K562 (cell line): ENCODE measurements around the gene TEX14. TPM values are rescaled to one million over a fixed set of nuclear protein-coding genes. Genes with fewer than 3 reads are reported as not detected.

Experiments
- ATAC-seq: fragments of 200-7000 bp; cut with Tn5 transposase; 3 replicates; pipeline ENCODE4 v1.9.1; 2020; ENCODE audit warnings: moderate library complexity
- BruUV-seq: library from RNA; stranded (reverse); fragments of 400-500 nt; replicated peaks from 2 replicates; lab custom pipeline; 2021; lab: Mats Ljungman, UMichigan
- CTCF ChIA-PET: fragments of 300-600 bp; formaldehyde crosslinking; extraction: SDS; loops from one replicate; lab custom pipeline; 2021; ENCODE audit warnings: low intra/inter-chr PET ratio; lab: Yijun Ruan, JAX
- POLR2A ChIA-PET: fragments of 300-600, 350-650 bp; sonication (Branson Sonifier 250); formaldehyde crosslinking; extraction: SDS; loops from one replicate; lab custom pipeline; 2021; ENCODE audit warnings: antibody characterized with exemption, inconsistent platforms; lab: Yijun Ruan, JAX
- DNase-seq, 4 experiments: peaks; one replicate each; pipeline versions ENCODE4 v3.0.0 to v3.0.0-alpha.2; 2011 to 2018; ENCODE audit warnings: low spot score in 3 of 4, mixed read lengths in 3 of 4; ENCODE audit errors: extremely low read depth in 1 of 4
- FAIRE-seq: peaks from 2 replicates; lab custom pipeline; 2011; peaks lifted over from hg19 to GRCh38; lab: Jason Lieb, UNC
- H2AFZ ChIP-seq: 2 replicates; pipeline ENCODE4 v1.6.0; 2011; ENCODE audit warnings: low read depth, low read length, control low read depth, inconsistent platforms
- H3K27ac ChIP-seq: fragments of 200-600 bp; 3 replicates; pipeline ENCODE4 v1.8.0; 2011; ENCODE audit warnings: low read depth, mild to moderate bottlenecking, control low read depth, inconsistent platforms, low read length, moderate library complexity, mixed read lengths; ENCODE audit errors: extremely low read depth
- H3K27me3 ChIP-seq, 2 experiments: fragments of 300-600 bp in 1 of 2; 2 replicates in 1 of 2; 3 replicates in 1 of 2; pipeline versions ENCODE4 v1.6.0 to v1.8.0; 2011; ENCODE audit warnings: inconsistent platforms in 2 of 2, low read length in 2 of 2, mild to moderate bottlenecking in 1 of 2, mixed read lengths in 1 of 2, moderate library complexity in 1 of 2; ENCODE audit not compliant: control insufficient read depth in 2 of 2, insufficient read depth in 2 of 2
- H3K36me3 ChIP-seq: fragments of 300-600 bp; 3 replicates; pipeline ENCODE4 v1.8.0; 2011; ENCODE audit warnings: mild to moderate bottlenecking, low read length, inconsistent platforms; ENCODE audit not compliant: control insufficient read depth, insufficient read depth
- H3K4me1 ChIP-seq, 2 experiments: fragments of 200-600 bp in 1 of 2; replicated peaks in 1 of 2; 2 replicates in 1 of 2; 3 replicates in 1 of 2; pipeline versions ENCODE4 v1.5.1 to v1.8.0; 2011; ENCODE audit warnings: inconsistent platforms in 2 of 2, low read length in 2 of 2, mild to moderate bottlenecking in 1 of 2, mixed read lengths in 1 of 2, moderate library complexity in 1 of 2; ENCODE audit not compliant: control insufficient read depth in 2 of 2, insufficient read depth in 2 of 2
- H3K4me2 ChIP-seq: 2 replicates; pipeline ENCODE4 v1.6.1; 2011; ENCODE audit warnings: low read length, control low read depth, inconsistent platforms, mixed read lengths; ENCODE audit not compliant: insufficient read depth
- H3K4me3 ChIP-seq: fragments of 200-600 bp; sonication (generic), shearing (Covaris generic); 2 replicates; pipeline ENCODE4 v1.5.1; 2016; ENCODE audit warnings: control low read depth, inconsistent platforms
- H3K79me2 ChIP-seq: fragments of 200-600 bp; 3 replicates; pipeline ENCODE4 v1.8.0; 2011; ENCODE audit warnings: low read length, inconsistent platforms; ENCODE audit not compliant: control insufficient read depth, insufficient read depth
- H3K9ac ChIP-seq, 2 experiments: 2 replicates each; pipeline versions ENCODE4 v1.6.0 to v1.6.1; 2011; ENCODE audit warnings: low read depth in 2 of 2, low read length in 2 of 2, control low read depth in 1 of 2, inconsistent platforms in 1 of 2, mild to moderate bottlenecking in 1 of 2, mixed read lengths in 1 of 2; ENCODE audit not compliant: insufficient read depth in 1 of 2
- H3K9me1 ChIP-seq: one replicate; pipeline ENCODE4 v1.6.0; 2011; ENCODE audit warnings: inconsistent platforms, mild to moderate bottlenecking, low read length, moderate library complexity; ENCODE audit not compliant: control insufficient read depth, insufficient read depth
- H3K9me3 ChIP-seq: replicated peaks from 2 replicates; pipeline ENCODE4 v1.5.1; 2011; ENCODE audit warnings: low read depth, low read length, inconsistent platforms; ENCODE audit not compliant: control insufficient read depth, insufficient read depth
- H4K20me1 ChIP-seq: replicated peaks from 2 replicates; pipeline ENCODE4 v1.6.1; 2011; ENCODE audit warnings: low read length, inconsistent platforms, mixed read lengths; ENCODE audit not compliant: control insufficient read depth, insufficient read depth
- CXXC5 ChIP-seq: fragments of 250-450 bp; sonication (Bioruptor Pico); IDR thresholded peaks from 2 replicates; pipeline ENCODE4 v1.8.0; 2022; ENCODE audit warnings: inconsistent platforms, mild to moderate bottlenecking, moderate library complexity
- MAZ ChIP-seq, 2 experiments: fragments of 450-650 bp in 1 of 2; sonication (generic) in 1 of 2; formaldehyde crosslinking; IDR thresholded peaks in 1 of 2; conservative IDR thresholded peaks in 1 of 2; 2 replicates each; pipeline versions ENCODE4 v1.4.0 to v1.5.0; 2020; ENCODE audit warnings: mild to moderate bottlenecking in 1 of 2, missing genetic modification reagents in 1 of 2
- REST ChIP-seq, 2 experiments: fragments of 450-650 bp; formaldehyde crosslinking in 1 of 2; IDR thresholded peaks; 2 replicates each; pipeline versions ENCODE4 v1.4.0 to v1.6.1; 2014 to 2020; ENCODE audit warnings: mild to moderate bottlenecking in 2 of 2, borderline replicate concordance in 1 of 2, low read depth in 1 of 2
- SIN3B ChIP-seq: fragments of 450-650 bp; IDR thresholded peaks from 2 replicates; pipeline ENCODE4 v1.6.1; 2017; ENCODE audit warnings: low read depth, mild to moderate bottlenecking, moderate library complexity
- SMAD4 ChIP-seq: fragments of 250-450 bp; sonication (Bioruptor Pico); conservative IDR thresholded peaks from 2 replicates; pipeline ENCODE4 v1.8.0; 2021; ENCODE audit warnings: inconsistent platforms, mild to moderate bottlenecking, moderate library complexity
- TARDBP ChIP-seq: fragments of 450-650 bp; IDR thresholded peaks from 2 replicates; pipeline ENCODE4 v1.6.1; 2016
- TFAP4 ChIP-seq: sonication (generic); formaldehyde crosslinking; IDR thresholded peaks from 2 replicates; pipeline ENCODE4 v1.8.0; 2022; ENCODE audit warnings: missing genetic modification reagents, mild to moderate bottlenecking, moderate library complexity, borderline replicate concordance
- VEZF1 ChIP-seq: fragments of 200-800 bp; sonication (Bioruptor generic); IDR thresholded peaks from 2 replicates; pipeline ENCODE4 v1.6.1; 2017; ENCODE audit warnings: missing genetic modification characterization, missing compliant biosample characterization
- WGBS: fragments of 100-300 bp; shearing (Covaris generic); methylation state at CpG from one replicate; pipeline ENCODE4 v1.1.6; 2016; ENCODE audit warnings: low coverage, mixed read lengths; ENCODE audit not compliant: insufficient coverage; ENCODE audit errors: missing lambda C conversion rate; 5-methylcytosine and 5-hydroxymethylcytosine counted together
- in situ Hi-C: fragments of 300-500 bp; cut with MboI; formaldehyde crosslinking; loops from 4 replicates; pipeline ENCODE4 v1.15.0; 2018; ENCODE audit warnings: inconsistent platforms, mixed read lengths
- intact Hi-C: fragments of 100-400 bp; cut with micrococcal nuclease; formaldehyde crosslinking; loops from 2 replicates; pipeline ENCODE4 v1.14.2; 2022
- polyA plus RNA-seq, 8 experiments: library from polyadenylated mRNA; depleted of rRNA in 4 of 8; stranded (reverse) in 5 of 8; unstranded in 3 of 8; fragments of >200 nt; fragmentation: Nextera tagmentation in 2 of 8; fragmentation: Illumina TruSeq in 1 of 8; extraction: Ambion mirVana in 2 of 8; extraction: Trizol in 1 of 8; gene quantifications; 2 replicates each; pipeline versions ENCODE4 v1.2.1 to v1.2.3, GENCODE V29; 2011 to 2014; ENCODE audit warnings: inconsistent platforms in 1 of 8, missing spikeins in 1 of 8
- total RNA-seq, 7 experiments: library from RNA; depleted of rRNA in 6 of 7; stranded (reverse); fragments of >200 nt in 6 of 7; fragmentation: Illumina TruSeq in 2 of 7; extraction: Trizol in 2 of 7; gene quantifications; 2 replicates each; pipeline versions ENCODE4 v1.2.1 to v1.2.3, GENCODE V29; 2011 to 2021; ENCODE audit warnings: low replicate concordance in 1 of 7

Gene TEX14
- total and polyA plus RNA-seq, 9 of the 15 experiments (the other 6 are each of a cell fraction or from before 2014, with no cell fraction given): 0.05 to 0.12 (median 0.09) TPM; not detected in 1

- Histone ChIP-seq H4K20me1 (peaks cover 4% of the 10 kb centered on the region), H3K9me3 (no peaks in the 10 kb centered on the region), H3K4me1 (peaks cover 7 to 10% of the 10 kb centered on the region in 2 experiments; a peak in 4 of 5 replicates), H3K79me2 (no peaks in the 10 kb centered on the region), H3K4me3 (peak overlapping the region; percentile 33), H3K27ac (no peak overlapping the region), H3K9ac (peak overlapping the region in 1 of 2 experiments; percentile 84; a peak in 2 of 4 replicates), H3K27me3 (peaks cover 2 to 7% of the 10 kb centered on the region in 2 experiments; a peak in 4 of 5 replicates), H3K9me1 (no peaks in the 10 kb centered on the region), H3K36me3 (no peaks in the 10 kb centered on the region), H3K4me2 (peak overlapping the region; percentile 69), H2AFZ (peak overlapping the region; percentile 55)
- ATAC-seq: peak; percentile 97
- peak; percentile 77 to 96 (median 92) for DNase-seq
- 14% methylated on average over 40 of the region's 82 CpGs for WGBS
- CTCF ChIA-PET: no interaction called here
- no peak for FAIRE-seq
- in situ Hi-C loops (no loop called here), intact Hi-C loops (no loop called here)
- POLR2A ChIA-PET: interaction anchor here (0.6 to 3.0 kb wide), 9 partner anchors 14 to 327 kb away, joined by 3 to 24 read pairs (median 4); partner anchors contain the start of gene RAD51C
- BruUV-seq: no TSS peak
- TF ChIP-seq CXXC5 (CRISPR knock-in tag) (peak; percentile 82), TARDBP (no peak), SMAD4 (peak; percentile 53; the same call in 1 of the 2 replicates), VEZF1 (peak; percentile 75), MAZ (CRISPR knock-in tag; conservative IDR thresholded peaks at IDR 0.05 in 1 of 2, IDR thresholded peaks at IDR 0.05 in 1 of 2) (peak; percentile 60 to 86; a peak in 3 of 4 replicates), SIN3B (0 out of 2 replicates have a peak, but pooled peaks have one; percentile 23), REST (IDR thresholded peaks at IDR 0.05; ENCODE audit: borderline replicate concordance) (peak; percentile 67), REST (CRISPR knock-in tag; IDR thresholded peaks at IDR 0.05; ENCODE audit: low read depth) (no peak), TFAP4 (CRISPR knock-in tag) (peak; percentile 46; the same call in 1 of the 2 replicates)
These were observed 159.9 kb downstream of the TEX14 start for GRCh38 chr17:58531661-58532554.
